ENCODE data around the gene FRMD4A. TPM values are rescaled to one million over a fixed set of nuclear protein-coding genes. Genes with fewer than 3 reads are reported as not detected.
"Not testable (repeated sequence)": the region's sequence is repeated elsewhere in the genome, so short reads cannot be mapped to it uniquely, and the experiment has no call there.

Gene FRMD4A
- total RNA-seq, 1 donor from 2014 or later: 0.64 TPM

- H3K27ac Mint-ChIP-seq: no peak overlapping the region
- H3K9me3 Mint-ChIP-seq: no peaks in the 10 kb centered on the region
- CTCF ChIA-PET: no interaction called here
These were observed 559.8 kb downstream of the FRMD4A start for GRCh38 chr10:13770760-13771493.

GRCh38 chr10:13769946-13770345, 560.8 kb downstream of the FRMD4A start:
- intact Hi-C loops (cut with micrococcal nuclease): no loop called here
- peaks cover 6% of the 10 kb centered on the region for H3K4me1 Mint-ChIP-seq
- no peak overlapping the region for H3K27ac Mint-ChIP-seq
- no peaks in the 10 kb centered on the region for H3K36me3 Mint-ChIP-seq (ENCODE audit: low read depth)
- POLR2A ChIA-PET: interaction anchor here (1.4 kb wide), 1 partner anchor 57 kb away, joined by 4 read pairs; no protein-coding TSS in a partner anchor
- CTCF ChIA-PET: no interaction called here
- no peaks in the 10 kb centered on the region for H3K9me3 Mint-ChIP-seq
- TF ChIP-seq, protein P1, sequence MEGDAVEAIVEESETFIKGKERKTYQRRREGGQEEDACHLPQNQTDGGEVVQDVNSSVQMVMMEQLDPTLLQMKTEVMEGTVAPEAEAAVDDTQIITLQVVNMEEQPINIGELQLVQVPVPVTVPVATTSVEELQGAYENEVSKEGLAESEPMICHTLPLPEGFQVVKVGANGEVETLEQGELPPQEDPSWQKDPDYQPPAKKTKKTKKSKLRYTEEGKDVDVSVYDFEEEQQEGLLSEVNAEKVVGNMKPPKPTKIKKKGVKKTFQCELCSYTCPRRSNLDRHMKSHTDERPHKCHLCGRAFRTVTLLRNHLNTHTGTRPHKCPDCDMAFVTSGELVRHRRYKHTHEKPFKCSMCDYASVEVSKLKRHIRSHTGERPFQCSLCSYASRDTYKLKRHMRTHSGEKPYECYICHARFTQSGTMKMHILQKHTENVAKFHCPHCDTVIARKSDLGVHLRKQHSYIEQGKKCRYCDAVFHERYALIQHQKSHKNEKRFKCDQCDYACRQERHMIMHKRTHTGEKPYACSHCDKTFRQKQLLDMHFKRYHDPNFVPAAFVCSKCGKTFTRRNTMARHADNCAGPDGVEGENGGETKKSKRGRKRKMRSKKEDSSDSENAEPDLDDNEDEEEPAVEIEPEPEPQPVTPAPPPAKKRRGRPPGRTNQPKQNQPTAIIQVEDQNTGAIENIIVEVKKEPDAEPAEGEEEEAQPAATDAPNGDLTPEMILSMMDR (IDR thresholded peaks at IDR 0.05): no peak
- ATAC-seq (ENCODE audit: low read depth): peak; percentile 58
- no peak overlapping the region for H3K4me3 Mint-ChIP-seq
- no peak for DNase-seq
- H3K27me3 Mint-ChIP-seq: peaks cover 30% of the 10 kb centered on the region

More at GRCh38 chr10:13770760-13771493, 559.8 kb downstream of the FRMD4A start:
- POLR2A ChIA-PET: no interaction called here
- TF ChIP-seq, protein P1 (IDR thresholded peaks at IDR 0.05): no peak
- H3K36me3 Mint-ChIP-seq (ENCODE audit: low read depth): no peaks in the 10 kb centered on the region
- DNase-seq (no peak), ATAC-seq (ENCODE audit: low read depth) (no peak)
- H3K4me1 Mint-ChIP-seq: peaks cover 6% of the 10 kb centered on the region
- H3K27me3 Mint-ChIP-seq: peaks cover 36% of the 10 kb centered on the region
- intact Hi-C loops (cut with micrococcal nuclease): no loop called here
- H3K4me3 Mint-ChIP-seq: no peak overlapping the region

DNA sequence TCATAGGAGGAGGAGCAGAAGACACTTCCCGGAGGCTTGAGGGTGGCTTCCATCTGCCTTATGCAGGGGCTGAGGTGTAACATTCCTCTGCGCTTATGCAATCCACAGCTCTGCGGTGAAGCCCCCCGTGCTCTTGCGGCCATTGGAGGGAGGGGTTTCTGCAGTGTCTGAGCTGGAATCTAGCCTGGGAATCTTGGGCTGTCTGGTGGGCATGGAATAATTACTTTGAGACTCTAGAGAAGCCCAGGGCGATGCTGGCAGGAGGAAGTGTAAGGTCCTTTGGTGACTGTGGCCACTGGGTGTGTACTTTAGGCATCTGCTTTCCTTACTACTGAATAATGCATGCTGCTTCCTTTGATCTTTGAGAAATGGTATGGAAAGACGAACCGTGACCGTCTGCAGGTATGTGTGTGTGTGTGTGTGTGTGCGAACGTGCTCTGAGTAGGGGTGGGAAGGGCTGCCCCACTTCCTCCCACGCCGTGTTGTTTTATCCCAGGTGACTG, 563.0 kb downstream of the FRMD4A start:
- Mint-ChIP-seq H3K27ac (no peak overlapping the region), H3K4me1 (peaks cover 6% of the 10 kb centered on the region), H3K36me3 (ENCODE audit: low read depth) (no peaks in the 10 kb centered on the region), H3K4me3 (no peak overlapping the region), H3K27me3 (peaks cover 13% of the 10 kb centered on the region), H3K9me3 (no peaks in the 10 kb centered on the region)
- TF ChIP-seq, protein P1 (IDR thresholded peaks at IDR 0.05): no peak
- intact Hi-C loops (cut with micrococcal nuclease): no loop called here
- no peak for ATAC-seq (ENCODE audit: low read depth)
- POLR2A ChIA-PET: no interaction called here
- CTCF ChIA-PET: no interaction called here
- DNase-seq: no peak

GRCh38 chr10:13767148-13767547, 563.6 kb downstream of the FRMD4A start:
- peaks cover 13% of the 10 kb centered on the region for H3K27me3 Mint-ChIP-seq
- POLR2A ChIA-PET: not testable (repeated sequence)

GRCh38 chr10:13765641-13766341, 564.9 kb downstream of the FRMD4A start:
- no peak overlapping the region for H3K4me3 Mint-ChIP-seq
- H3K36me3 Mint-ChIP-seq (ENCODE audit: low read depth): no peaks in the 10 kb centered on the region
- H3K27me3 Mint-ChIP-seq: peaks cover 9% of the 10 kb centered on the region
- no peak for ATAC-seq (ENCODE audit: low read depth)
- CTCF ChIA-PET: no interaction called here
- H3K27ac Mint-ChIP-seq: no peak overlapping the region
- H3K4me1 Mint-ChIP-seq: peaks cover 6% of the 10 kb centered on the region
- no peaks in the 10 kb centered on the region for H3K9me3 Mint-ChIP-seq
- intact Hi-C loops (cut with micrococcal nuclease): no loop called here
- no peak for DNase-seq
- POLR2A ChIA-PET: no interaction called here
- TF ChIP-seq, protein P1 (IDR thresholded peaks at IDR 0.05): no peak

More at GRCh38 chr10:13767148-13767547, 563.6 kb downstream of the FRMD4A start:
- H3K27ac Mint-ChIP-seq; DNase-seq; H3K36me3 Mint-ChIP-seq (ENCODE audit: low read depth); intact Hi-C loops (cut with micrococcal nuclease); H3K4me3 Mint-ChIP-seq; H3K4me1 Mint-ChIP-seq; H3K9me3 Mint-ChIP-seq; ATAC-seq (ENCODE audit: low read depth); CTCF ChIA-PET: not testable (repeated sequence)

Data from activated B cell treated with CpG ODN at 0.5 μM for 24 hours (primary cell).